HEK293 (cell line): ENCODE data around the gene NTSR1.

Source experiments
- CTCF ChIA-PET: fragments of 350-600 bp; formaldehyde crosslinking; extraction: SDS; loops from one replicate; lab custom pipeline; 2021; ENCODE audit warnings: antibody characterized with exemption; lab: Yijun Ruan, JAX
- POLR2A ChIA-PET: fragments of 300-600 bp; formaldehyde crosslinking; extraction: SDS; loops from one replicate; lab custom pipeline; 2020; ENCODE audit warnings: antibody characterized with exemption, inconsistent platforms; lab: Yijun Ruan, JAX
- H3K27ac ChIP-seq: fragments of 200-500 bp; sonication (Bioruptor generic); 2 replicates; pipeline ENCODE4 v1.5.1; 2014; ENCODE audit warnings: low read depth, low read length, control low read depth, inconsistent platforms; ENCODE audit errors: extremely low read depth
- H3K36me3 ChIP-seq, 2 experiments: fragments of 200-500 bp in 1 of 2; sonication (Bioruptor generic) in 1 of 2; 1 replicate in 1 of 2; 2 replicates in 1 of 2; pipeline ENCODE4 v1.5.1; 2014 to 2017; ENCODE audit warnings: inconsistent platforms in 2 of 2, low read length in 2 of 2; ENCODE audit not compliant: control insufficient read depth in 2 of 2, insufficient read depth in 1 of 2
- H3K4me1 ChIP-seq: fragments of 200-500 bp; sonication (Bioruptor generic); 2 replicates; pipeline ENCODE4 v1.5.1; 2014; ENCODE audit warnings: mild to moderate bottlenecking, low read length, inconsistent platforms; ENCODE audit not compliant: control insufficient read depth, insufficient read depth
- H3K4me3 ChIP-seq: 2 replicates; pipeline ENCODE4 v1.5.1; 2011; ENCODE audit warnings: low read depth, mild to moderate bottlenecking, control low read depth, low read length, moderate library complexity
- H3K9me3 ChIP-seq: fragments of 200-500 bp; sonication (Bioruptor generic); 2 replicates; pipeline ENCODE4 v1.5.1; 2014; ENCODE audit warnings: low read depth, low read length, inconsistent platforms; ENCODE audit not compliant: control insufficient read depth, insufficient read depth
- AEBP2 ChIP-seq: fragments of 450-650 bp; formaldehyde crosslinking; IDR thresholded peaks from 2 replicates; pipeline ENCODE4 v1.5.1; 2016; ENCODE audit warnings: missing biosample characterization, missing genetic modification characterization, borderline replicate concordance
- BCL11B ChIP-seq: fragments of 450-650 bp; formaldehyde crosslinking; IDR thresholded peaks from 2 replicates; pipeline ENCODE4 v1.5.1; 2016; ENCODE audit warnings: low read depth, missing biosample characterization, missing genetic modification characterization
- GFI1B ChIP-seq: fragments of 450-650 bp; formaldehyde crosslinking; IDR thresholded peaks from 2 replicates; pipeline ENCODE4 v1.5.1; 2016; ENCODE audit warnings: missing biosample characterization, missing genetic modification characterization
- HOXD13 ChIP-seq: sonication (generic); formaldehyde crosslinking; IDR thresholded peaks from 2 replicates; pipeline ENCODE4 v1.8.0; 2022; ENCODE audit warnings: missing genetic modification reagents, borderline replicate concordance
- KLF17 ChIP-seq: fragments of 450-650 bp; formaldehyde crosslinking; IDR thresholded peaks from 2 replicates; pipeline ENCODE4 v1.5.1; 2016; ENCODE audit warnings: missing biosample characterization, missing genetic modification characterization
- SCRT1 ChIP-seq: fragments of 450-650 bp; formaldehyde crosslinking; IDR thresholded peaks from 2 replicates; pipeline ENCODE4 v1.5.1; 2016; ENCODE audit warnings: missing biosample characterization, missing genetic modification characterization, borderline replicate concordance
- TCF7L2 ChIP-seq: IDR thresholded peaks from 2 replicates; pipeline ENCODE4 v1.6.1; 2011; ENCODE audit warnings: low read depth, mild to moderate bottlenecking, inconsistent platforms, low read length, moderate library complexity, borderline replicate concordance
- TRIM28 ChIP-seq: IDR thresholded peaks from 2 replicates; pipeline ENCODE4 v1.6.1; 2011; ENCODE audit warnings: low read length, control low read depth, borderline replicate concordance
- YY1 ChIP-seq: fragments of 450-650 bp; formaldehyde crosslinking; IDR thresholded peaks from 2 replicates; pipeline ENCODE4 v1.5.1; 2018; ENCODE audit warnings: missing biosample characterization, missing genetic modification characterization
- ZBTB21 ChIP-seq: fragments of 450-650 bp; formaldehyde crosslinking; IDR thresholded peaks from 2 replicates; pipeline ENCODE4 v1.5.1; 2017; ENCODE audit warnings: missing biosample characterization, missing genetic modification characterization
- ZBTB48 ChIP-seq: fragments of 450-650 bp; formaldehyde crosslinking; IDR thresholded peaks from 2 replicates; pipeline ENCODE4 v1.5.1; 2016; ENCODE audit warnings: missing biosample characterization, missing genetic modification characterization
- ZNF239 ChIP-seq: fragments of 450-650 bp; formaldehyde crosslinking; IDR thresholded peaks from 2 replicates; pipeline ENCODE4 v1.5.1; 2016; ENCODE audit warnings: missing biosample characterization, missing genetic modification characterization
- ZNF24 ChIP-seq: fragments of 450-650 bp; formaldehyde crosslinking; IDR thresholded peaks from 2 replicates; pipeline ENCODE4 v1.5.1; 2016; ENCODE audit warnings: missing biosample characterization, missing genetic modification characterization
- ZNF335 ChIP-seq: fragments of 450-650 bp; formaldehyde crosslinking; conservative IDR thresholded peaks from 2 replicates; pipeline ENCODE4 v1.5.1; 2016; ENCODE audit warnings: missing biosample characterization, missing genetic modification characterization
- ZNF426 ChIP-seq: fragments of 450-650 bp; formaldehyde crosslinking; IDR thresholded peaks from 2 replicates; pipeline ENCODE4 v1.5.1; 2017; ENCODE audit warnings: missing biosample characterization, missing genetic modification characterization, mild to moderate bottlenecking, inconsistent platforms, moderate library complexity
- ZNF529 ChIP-seq: fragments of 450-650 bp; formaldehyde crosslinking; IDR thresholded peaks from 2 replicates; pipeline ENCODE4 v1.5.1; 2017; ENCODE audit warnings: missing genetic modification characterization, missing biosample characterization; ENCODE audit not compliant: insufficient replicate concordance
- ZNF610 ChIP-seq: fragments of 450-650 bp; formaldehyde crosslinking; IDR thresholded peaks from 2 replicates; pipeline ENCODE4 v1.5.1; 2016; ENCODE audit warnings: missing biosample characterization, missing genetic modification characterization, borderline replicate concordance
- ZNF654 ChIP-seq: fragments of 450-650 bp; formaldehyde crosslinking; IDR thresholded peaks from 2 replicates; pipeline ENCODE4 v1.5.1; 2016; ENCODE audit warnings: low read depth, missing biosample characterization, missing genetic modification characterization
- ZNF747 ChIP-seq: fragments of 450-650 bp; formaldehyde crosslinking; IDR thresholded peaks from 2 replicates; pipeline ENCODE4 v1.5.1; 2016; ENCODE audit warnings: missing biosample characterization, missing genetic modification characterization
- ZNF768 ChIP-seq: fragments of 450-650 bp; formaldehyde crosslinking; IDR thresholded peaks from 2 replicates; pipeline ENCODE4 v1.5.1; 2018; ENCODE audit warnings: missing biosample characterization, mild to moderate bottlenecking, missing genetic modification characterization
- TF ChIP-seq, protein P1 (sequence below): fragments of 450-650 bp; IDR thresholded peaks from 2 replicates; pipeline ENCODE4 v1.5.1; 2018; ENCODE audit warnings: missing biosample characterization, mild to moderate bottlenecking, missing genetic modification characterization
- TF ChIP-seq, protein P2 (sequence below): IDR thresholded peaks from 2 replicates; pipeline ENCODE4 v1.6.1; 2011; ENCODE audit warnings: mild to moderate bottlenecking, low read depth, low read length, borderline replicate concordance
- TF ChIP-seq, protein P3 (sequence below): fragments of 450-650 bp; formaldehyde crosslinking; IDR thresholded peaks from 2 replicates; pipeline ENCODE4 v1.5.1; 2016; ENCODE audit warnings: missing biosample characterization, missing genetic modification characterization, borderline replicate concordance

The NTSR1 gene

GRCh38 chr20:62778058-62778457, 69.4 kb downstream of the NTSR1 start:
- no peak overlapping the region for H3K4me3 ChIP-seq
- TF ChIP-seq ZNF610 (tag by site-specific recombination) = no peak
- no peak for TF ChIP-seq ZNF768 (tag by site-specific recombination)
- no peak for TF ChIP-seq ZNF239
- TF ChIP-seq ZBTB48 (tag by site-specific recombination) = no peak
- TF ChIP-seq, all 188 proteins: peak for 0
- no peaks in the 10 kb centered on the region for H3K36me3 ChIP-seq
- H3K4me1 ChIP-seq = 0 out of 2 replicates have a peak, but pooled peaks cover 3% of the 10 kb centered on the region
- H3K9me3 ChIP-seq = no peaks in the 10 kb centered on the region
- CTCF ChIA-PET = no interaction called here
- POLR2A ChIA-PET = no interaction called here
- H3K27ac ChIP-seq = no peak overlapping the region

DNA sequence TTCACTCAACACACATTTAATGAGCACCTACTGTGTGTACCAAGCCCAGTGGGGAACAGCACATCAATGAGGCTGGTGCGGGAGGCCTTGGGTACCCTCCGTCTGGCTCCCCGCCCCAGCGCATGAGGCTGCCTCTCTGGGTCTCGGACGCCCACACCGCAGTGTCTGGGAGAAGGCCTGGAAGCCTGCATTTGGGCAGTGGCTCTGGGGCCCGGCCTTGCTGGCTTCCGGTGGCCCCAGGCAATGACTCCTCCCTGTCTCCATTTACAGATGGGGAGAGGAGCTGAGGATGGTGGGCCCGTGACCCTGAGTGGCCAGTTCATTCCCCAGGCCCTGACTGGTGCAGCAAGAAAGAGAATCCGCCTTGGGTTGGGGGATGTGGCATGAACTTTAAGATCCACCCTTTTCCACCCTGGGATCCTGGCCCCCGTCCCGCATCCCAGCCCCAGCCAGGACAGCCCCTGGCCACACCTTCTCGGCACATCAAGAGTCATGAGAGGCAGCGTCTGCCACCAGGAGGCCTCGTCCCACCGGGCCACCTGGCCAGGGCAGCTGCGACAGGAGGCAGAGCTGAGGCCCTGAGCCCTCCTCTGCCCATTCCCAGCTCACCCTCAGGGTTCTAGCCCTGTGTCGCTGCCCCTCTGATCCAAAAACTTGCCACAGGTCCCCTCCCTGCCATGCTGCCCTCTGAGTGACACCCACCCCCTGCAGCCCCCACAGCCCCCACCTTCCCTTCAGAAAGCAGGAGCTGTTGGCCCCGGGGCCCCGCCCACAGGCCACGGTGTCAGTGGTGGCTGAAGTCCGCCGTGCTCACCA, 70.2 kb downstream of the NTSR1 start:
- ChIA-PET POLR2A (interaction anchor here (0.7 to 1.2 kb wide), 2 partner anchors 17 to 101 kb away, joined by 3 read pairs; partner anchors contain the start of gene MRGBP), CTCF (interaction anchor here (0.6 to 2.6 kb wide), 3 partner anchors 13 to 122 kb away, joined by 3 to 7 read pairs (median 3); no protein-coding TSS in a partner anchor)
- no peaks in the 10 kb centered on the region for H3K9me3 ChIP-seq
- H3K36me3 ChIP-seq = no peaks in the 10 kb centered on the region
- no peak for TF ChIP-seq ZNF529
- no peak for TF ChIP-seq SCRT1 (tag by site-specific recombination)
- TF ChIP-seq, protein P1, sequence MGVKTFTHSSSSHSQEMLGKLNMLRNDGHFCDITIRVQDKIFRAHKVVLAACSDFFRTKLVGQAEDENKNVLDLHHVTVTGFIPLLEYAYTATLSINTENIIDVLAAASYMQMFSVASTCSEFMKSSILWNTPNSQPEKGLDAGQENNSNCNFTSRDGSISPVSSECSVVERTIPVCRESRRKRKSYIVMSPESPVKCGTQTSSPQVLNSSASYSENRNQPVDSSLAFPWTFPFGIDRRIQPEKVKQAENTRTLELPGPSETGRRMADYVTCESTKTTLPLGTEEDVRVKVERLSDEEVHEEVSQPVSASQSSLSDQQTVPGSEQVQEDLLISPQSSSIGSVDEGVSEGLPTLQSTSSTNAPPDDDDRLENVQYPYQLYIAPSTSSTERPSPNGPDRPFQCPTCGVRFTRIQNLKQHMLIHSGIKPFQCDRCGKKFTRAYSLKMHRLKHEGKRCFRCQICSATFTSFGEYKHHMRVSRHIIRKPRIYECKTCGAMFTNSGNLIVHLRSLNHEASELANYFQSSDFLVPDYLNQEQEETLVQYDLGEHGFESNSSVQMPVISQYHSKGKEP (tag by site-specific recombination) = no peak
- TF ChIP-seq GFI1B (tag by site-specific recombination) = no peak
- TF ChIP-seq ZNF747 (tag by site-specific recombination) = no peak
- TF ChIP-seq ZNF654 = no peak
- TF ChIP-seq, protein P2, sequence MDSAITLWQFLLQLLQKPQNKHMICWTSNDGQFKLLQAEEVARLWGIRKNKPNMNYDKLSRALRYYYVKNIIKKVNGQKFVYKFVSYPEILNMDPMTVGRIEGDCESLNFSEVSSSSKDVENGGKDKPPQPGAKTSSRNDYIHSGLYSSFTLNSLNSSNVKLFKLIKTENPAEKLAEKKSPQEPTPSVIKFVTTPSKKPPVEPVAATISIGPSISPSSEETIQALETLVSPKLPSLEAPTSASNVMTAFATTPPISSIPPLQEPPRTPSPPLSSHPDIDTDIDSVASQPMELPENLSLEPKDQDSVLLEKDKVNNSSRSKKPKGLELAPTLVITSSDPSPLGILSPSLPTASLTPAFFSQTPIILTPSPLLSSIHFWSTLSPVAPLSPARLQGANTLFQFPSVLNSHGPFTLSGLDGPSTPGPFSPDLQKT = no peak
- TF ChIP-seq, protein P3, sequence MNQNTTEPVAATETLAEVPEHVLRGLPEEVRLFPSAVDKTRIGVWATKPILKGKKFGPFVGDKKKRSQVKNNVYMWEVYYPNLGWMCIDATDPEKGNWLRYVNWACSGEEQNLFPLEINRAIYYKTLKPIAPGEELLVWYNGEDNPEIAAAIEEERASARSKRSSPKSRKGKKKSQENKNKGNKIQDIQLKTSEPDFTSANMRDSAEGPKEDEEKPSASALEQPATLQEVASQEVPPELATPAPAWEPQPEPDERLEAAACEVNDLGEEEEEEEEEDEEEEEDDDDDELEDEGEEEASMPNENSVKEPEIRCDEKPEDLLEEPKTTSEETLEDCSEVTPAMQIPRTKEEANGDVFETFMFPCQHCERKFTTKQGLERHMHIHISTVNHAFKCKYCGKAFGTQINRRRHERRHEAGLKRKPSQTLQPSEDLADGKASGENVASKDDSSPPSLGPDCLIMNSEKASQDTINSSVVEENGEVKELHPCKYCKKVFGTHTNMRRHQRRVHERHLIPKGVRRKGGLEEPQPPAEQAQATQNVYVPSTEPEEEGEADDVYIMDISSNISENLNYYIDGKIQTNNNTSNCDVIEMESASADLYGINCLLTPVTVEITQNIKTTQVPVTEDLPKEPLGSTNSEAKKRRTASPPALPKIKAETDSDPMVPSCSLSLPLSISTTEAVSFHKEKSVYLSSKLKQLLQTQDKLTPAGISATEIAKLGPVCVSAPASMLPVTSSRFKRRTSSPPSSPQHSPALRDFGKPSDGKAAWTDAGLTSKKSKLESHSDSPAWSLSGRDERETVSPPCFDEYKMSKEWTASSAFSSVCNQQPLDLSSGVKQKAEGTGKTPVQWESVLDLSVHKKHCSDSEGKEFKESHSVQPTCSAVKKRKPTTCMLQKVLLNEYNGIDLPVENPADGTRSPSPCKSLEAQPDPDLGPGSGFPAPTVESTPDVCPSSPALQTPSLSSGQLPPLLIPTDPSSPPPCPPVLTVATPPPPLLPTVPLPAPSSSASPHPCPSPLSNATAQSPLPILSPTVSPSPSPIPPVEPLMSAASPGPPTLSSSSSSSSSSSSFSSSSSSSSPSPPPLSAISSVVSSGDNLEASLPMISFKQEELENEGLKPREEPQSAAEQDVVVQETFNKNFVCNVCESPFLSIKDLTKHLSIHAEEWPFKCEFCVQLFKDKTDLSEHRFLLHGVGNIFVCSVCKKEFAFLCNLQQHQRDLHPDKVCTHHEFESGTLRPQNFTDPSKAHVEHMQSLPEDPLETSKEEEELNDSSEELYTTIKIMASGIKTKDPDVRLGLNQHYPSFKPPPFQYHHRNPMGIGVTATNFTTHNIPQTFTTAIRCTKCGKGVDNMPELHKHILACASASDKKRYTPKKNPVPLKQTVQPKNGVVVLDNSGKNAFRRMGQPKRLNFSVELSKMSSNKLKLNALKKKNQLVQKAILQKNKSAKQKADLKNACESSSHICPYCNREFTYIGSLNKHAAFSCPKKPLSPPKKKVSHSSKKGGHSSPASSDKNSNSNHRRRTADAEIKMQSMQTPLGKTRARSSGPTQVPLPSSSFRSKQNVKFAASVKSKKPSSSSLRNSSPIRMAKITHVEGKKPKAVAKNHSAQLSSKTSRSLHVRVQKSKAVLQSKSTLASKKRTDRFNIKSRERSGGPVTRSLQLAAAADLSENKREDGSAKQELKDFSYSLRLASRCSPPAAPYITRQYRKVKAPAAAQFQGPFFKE = no peak
- TF ChIP-seq ZNF24 (tag by site-specific recombination) = no peak
- no peak for TF ChIP-seq ZNF335 (tag by site-specific recombination)
- no peak for TF ChIP-seq ZBTB21
- TF ChIP-seq HOXD13 (CRISPR knock-in tag) = no peak
- no peak for TF ChIP-seq YY1 (tag by site-specific recombination)
- TF ChIP-seq TRIM28 = no peak
- no peak for TF ChIP-seq ZNF426 (tag by site-specific recombination)
- TF ChIP-seq TCF7L2 = no peak
- TF ChIP-seq KLF17 (tag by site-specific recombination) = no peak
- no peak for TF ChIP-seq AEBP2
- TF ChIP-seq BCL11B (tag by site-specific recombination) = no peak
- TF ChIP-seq, all 188 proteins: peak for 0
- 0 out of 2 replicates have a peak, but pooled peaks cover 3% of the 10 kb centered on the region for H3K4me1 ChIP-seq
- no peak overlapping the region for H3K27ac ChIP-seq
- no peak overlapping the region for H3K4me3 ChIP-seq
